K562 (cell line): ENCODE data around the gene EEPD1. TPM values are rescaled to one million over a fixed set of nuclear protein-coding genes. Genes with fewer than 3 reads are reported as not detected.

Experiments
- JUN ChIP-seq, 2 experiments: sonication (generic) in 1 of 2; formaldehyde crosslinking in 1 of 2; IDR thresholded peaks; 2 replicates each; pipeline versions ENCODE4 v1.6.1 to v1.8.0; 2012 to 2022; ENCODE audit warnings: borderline replicate concordance in 2 of 2, mild to moderate bottlenecking in 2 of 2, improper control_type of control experiment in 1 of 2, low read depth in 1 of 2, low read length in 1 of 2, missing genetic modification reagents in 1 of 2
- RB1 ChIP-seq: fragments of 450-650 bp; IDR thresholded peaks from 2 replicates; pipeline ENCODE4 v1.6.1; 2017; ENCODE audit warnings: low read depth, mild to moderate bottlenecking
- TFAM ChIP-seq: fragments of 250-450 bp; sonication (Bioruptor Pico); conservative IDR thresholded peaks from 2 replicates; pipeline ENCODE4 v1.5.0; 2021; ENCODE audit warnings: mild to moderate bottlenecking, moderate library complexity
- ZC3H8 ChIP-seq: fragments of 450-650 bp; IDR thresholded peaks from 2 replicates; pipeline ENCODE4 v1.6.1; 2017
- ZNF263 ChIP-seq: sonication (generic); formaldehyde crosslinking; IDR thresholded peaks from 2 replicates; pipeline ENCODE4 v1.8.0; 2022; ENCODE audit warnings: mild to moderate bottlenecking, missing genetic modification reagents, borderline replicate concordance
- ZNF408 ChIP-seq: fragments of 250-450 bp; sonication (Bioruptor Pico); IDR thresholded peaks from 2 replicates; pipeline ENCODE4 v1.4.0; 2020; ENCODE audit warnings: low read depth, mild to moderate bottlenecking, moderate library complexity
- polyA plus RNA-seq, 8 experiments: library from polyadenylated mRNA; depleted of rRNA in 4 of 8; stranded (reverse) in 5 of 8; unstranded in 3 of 8; fragments of >200 nt; fragmentation: Nextera tagmentation in 2 of 8; fragmentation: Illumina TruSeq in 1 of 8; extraction: Ambion mirVana in 2 of 8; extraction: Trizol in 1 of 8; gene quantifications; 2 replicates each; pipeline versions ENCODE4 v1.2.1 to v1.2.3, GENCODE V29; 2011 to 2014; ENCODE audit warnings: inconsistent platforms in 1 of 8, missing spikeins in 1 of 8
- total RNA-seq, 7 experiments: library from RNA; depleted of rRNA in 6 of 7; stranded (reverse); fragments of >200 nt in 6 of 7; fragmentation: Illumina TruSeq in 2 of 7; extraction: Trizol in 2 of 7; gene quantifications; 2 replicates each; pipeline versions ENCODE4 v1.2.1 to v1.2.3, GENCODE V29; 2011 to 2021; ENCODE audit warnings: low replicate concordance in 1 of 7
- TF ChIP-seq, protein P1 (sequence below): fragments of 150-350 bp; conservative IDR thresholded peaks from 2 replicates; pipeline ENCODE4 v1.6.1; 2014; ENCODE audit warnings: low read length
- TF ChIP-seq, protein P2 (sequence below), 2 experiments: fragments of 450-650 bp in 1 of 2; sonication (generic) in 1 of 2; formaldehyde crosslinking; conservative IDR thresholded peaks; 2 replicates each; pipeline versions ENCODE4 v1.4.0 to v1.8.1; 2020 to 2022; ENCODE audit warnings: mild to moderate bottlenecking in 1 of 2, missing genetic modification reagents in 1 of 2
- TF ChIP-seq, protein P3 (sequence below): fragments of 250-450 bp; sonication (Bioruptor Pico); IDR thresholded peaks from 2 replicates; pipeline ENCODE4 v1.5.0; 2021; ENCODE audit warnings: mild to moderate bottlenecking, moderate library complexity

The EEPD1 gene
- total and polyA plus RNA-seq, 9 of the 15 experiments (the other 6 are each of a cell fraction or from before 2014, with no cell fraction given), result 0.01 to 1.5 (median 0.74) TPM; not detected in 1

DNA sequence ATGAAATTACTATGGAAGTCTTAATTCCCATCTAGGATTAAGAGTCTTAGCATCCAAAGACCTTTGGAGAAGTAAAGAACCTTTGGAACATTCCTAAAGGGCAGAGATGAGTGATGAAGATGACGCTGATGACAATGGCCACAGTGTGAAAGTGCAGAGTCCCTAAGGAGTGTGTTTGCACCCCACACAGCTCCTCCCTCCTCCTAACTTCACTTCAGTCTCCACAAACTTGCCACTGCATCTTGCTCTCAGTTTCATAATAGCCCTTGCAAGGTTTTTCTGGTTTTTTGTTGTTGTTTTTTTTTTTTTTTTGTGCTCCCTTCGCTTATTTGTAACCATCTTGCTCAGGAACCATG is 119.1 kb downstream of the EEPD1 start (continued):
- TF ChIP-seq, protein P1, sequence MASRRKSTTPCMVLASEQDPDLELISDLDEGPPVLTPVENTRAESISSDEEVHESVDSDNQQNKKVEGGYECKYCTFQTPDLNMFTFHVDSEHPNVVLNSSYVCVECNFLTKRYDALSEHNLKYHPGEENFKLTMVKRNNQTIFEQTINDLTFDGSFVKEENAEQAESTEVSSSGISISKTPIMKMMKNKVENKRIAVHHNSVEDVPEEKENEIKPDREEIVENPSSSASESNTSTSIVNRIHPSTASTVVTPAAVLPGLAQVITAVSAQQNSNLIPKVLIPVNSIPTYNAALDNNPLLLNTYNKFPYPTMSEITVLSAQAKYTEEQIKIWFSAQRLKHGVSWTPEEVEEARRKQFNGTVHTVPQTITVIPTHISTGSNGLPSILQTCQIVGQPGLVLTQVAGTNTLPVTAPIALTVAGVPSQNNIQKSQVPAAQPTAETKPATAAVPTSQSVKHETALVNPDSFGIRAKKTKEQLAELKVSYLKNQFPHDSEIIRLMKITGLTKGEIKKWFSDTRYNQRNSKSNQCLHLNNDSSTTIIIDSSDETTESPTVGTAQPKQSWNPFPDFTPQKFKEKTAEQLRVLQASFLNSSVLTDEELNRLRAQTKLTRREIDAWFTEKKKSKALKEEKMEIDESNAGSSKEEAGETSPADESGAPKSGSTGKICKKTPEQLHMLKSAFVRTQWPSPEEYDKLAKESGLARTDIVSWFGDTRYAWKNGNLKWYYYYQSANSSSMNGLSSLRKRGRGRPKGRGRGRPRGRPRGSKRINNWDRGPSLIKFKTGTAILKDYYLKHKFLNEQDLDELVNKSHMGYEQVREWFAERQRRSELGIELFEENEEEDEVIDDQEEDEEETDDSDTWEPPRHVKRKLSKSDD, result no peak
- TF ChIP-seq ZNF263 (CRISPR knock-in tag), result no peak
- TF ChIP-seq, protein P2, sequence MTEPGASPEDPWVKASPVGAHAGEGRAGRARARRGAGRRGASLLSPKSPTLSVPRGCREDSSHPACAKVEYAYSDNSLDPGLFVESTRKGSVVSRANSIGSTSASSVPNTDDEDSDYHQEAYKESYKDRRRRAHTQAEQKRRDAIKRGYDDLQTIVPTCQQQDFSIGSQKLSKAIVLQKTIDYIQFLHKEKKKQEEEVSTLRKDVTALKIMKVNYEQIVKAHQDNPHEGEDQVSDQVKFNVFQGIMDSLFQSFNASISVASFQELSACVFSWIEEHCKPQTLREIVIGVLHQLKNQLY (CRISPR knock-in tag; conservative IDR thresholded peaks at IDR 0.05), result no peak
- TF ChIP-seq TFAM (CRISPR knock-in tag), result no peak
- TF ChIP-seq ZNF408 (CRISPR knock-in tag), result no peak
- TF ChIP-seq JUN (IDR thresholded peaks at IDR 0.05; ENCODE audit: borderline replicate concordance, low read depth, low read length), result no peak
- TF ChIP-seq JUN (CRISPR knock-in tag; IDR thresholded peaks at IDR 0.05; ENCODE audit: borderline replicate concordance), result no peak
- TF ChIP-seq RB1, result no peak
- TF ChIP-seq ZC3H8, result no peak
- TF ChIP-seq, protein P3, sequence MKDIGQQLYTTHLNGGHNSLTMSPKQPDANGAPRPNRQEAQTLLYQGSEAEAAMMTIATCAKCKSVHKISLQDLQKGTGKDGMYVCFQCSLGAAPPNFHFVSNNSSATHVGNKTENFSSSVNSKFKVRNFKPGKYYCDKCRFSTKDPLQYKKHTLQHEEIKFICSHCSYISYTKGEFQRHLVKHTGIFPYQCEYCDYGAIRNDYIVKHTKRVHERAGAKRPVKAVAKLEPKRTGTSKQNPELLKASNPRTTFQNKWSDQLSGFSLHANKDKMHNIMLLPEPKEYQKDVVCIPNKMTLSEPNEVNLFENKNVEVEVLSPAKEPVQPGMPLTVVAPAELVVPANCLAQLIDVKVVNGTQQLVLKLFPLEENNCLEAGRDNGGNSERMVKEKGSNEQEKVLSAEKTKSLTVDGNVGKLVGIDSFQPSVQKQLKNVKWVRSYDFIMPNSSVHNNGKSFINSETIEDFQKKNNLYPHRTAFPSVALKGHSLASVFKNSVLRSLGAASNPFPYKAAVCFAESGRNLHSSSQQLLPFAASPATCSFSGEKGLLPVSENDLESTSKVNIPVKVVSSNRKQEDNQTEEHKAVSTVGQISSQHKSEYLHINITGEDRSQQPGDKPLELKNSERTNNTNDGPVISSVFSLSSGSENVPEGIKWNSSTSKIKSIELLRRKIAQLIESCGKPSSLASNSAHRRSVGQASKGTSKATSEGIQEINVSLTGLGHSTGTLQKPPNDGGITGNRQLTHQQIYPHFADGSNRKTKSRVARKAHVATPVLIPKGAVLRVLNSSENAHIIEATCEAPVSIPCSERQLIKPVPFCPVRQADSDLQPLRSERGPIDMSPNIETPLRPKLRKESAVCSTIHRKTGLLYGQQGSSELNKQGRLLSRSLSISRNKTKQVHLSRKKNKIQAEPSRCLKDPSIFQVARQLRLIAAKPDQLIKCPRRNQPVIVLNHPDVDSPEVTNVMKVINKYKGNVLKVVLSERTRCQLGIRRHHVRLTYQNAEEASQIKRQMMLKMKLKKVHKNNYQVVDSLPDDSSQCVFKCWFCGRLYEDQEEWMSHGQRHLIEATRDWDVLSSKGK (CRISPR knock-in tag), result no peak
- TF ChIP-seq, all 486 proteins: peak for 0
